DOHH2 (cell line): ENCODE data around the gene NCBP3.
"Not testable (repeated sequence)": the region's sequence is repeated elsewhere in the genome, so short reads cannot be mapped to it uniquely, and the experiment has no call there.

ENCODE experiments used
- CTCF ChIP-seq: fragments of 200-600 bp; sonication (generic); IDR thresholded peaks from one replicate; pipeline ENCODE4 v1.5.1; 2014; ENCODE audit warnings: antibody characterized with exemption, mild to moderate bottlenecking, low read depth, low read length; ENCODE audit not compliant: poor library complexity, severe bottlenecking
- EZH2phosphoT487 ChIP-seq: fragments of 200-600 bp; sonication (generic); IDR thresholded peaks from 2 replicates; pipeline ENCODE4 v1.6.1; 2017; ENCODE audit warnings: borderline replicate concordance, mild to moderate bottlenecking, antibody characterized with exemption, low read length, moderate library complexity, mixed read lengths

- TF ChIP-seq CTCF, EZH2phosphoT487: not testable (repeated sequence)
Observed at GRCh38 chr17:3854204-3854603, 8.2 kb upstream of the NCBP3 start.
